Subcutaneous adipose tissue (tissue), 4 donors: ENCODE measurements around the gene MAPK8IP1. TPM values are rescaled to one million over a fixed set of nuclear protein-coding genes. Genes with fewer than 3 reads are reported as not detected.

ENCODE experiments used
- total RNA-seq, 4 donors: library from RNA; depleted of rRNA; stranded (reverse); fragments of >200 nt; gene quantifications; one replicate each; pipeline ENCODE4 v1.1.0, GENCODE V29; 2016
- TF ChIP-seq, protein P1 (sequence below): fragments of 450-650 bp; IDR thresholded peaks from one replicate; pipeline ENCODE4 v1.5.1; 2016; ENCODE audit warnings: low read depth, mild to moderate bottlenecking, control low read depth, antibody characterized with exemption, moderate library complexity

Gene MAPK8IP1
- total RNA-seq, 4 donors from 2014 or later = 1.3 to 4.0 (median 2.3) TPM

DNA sequence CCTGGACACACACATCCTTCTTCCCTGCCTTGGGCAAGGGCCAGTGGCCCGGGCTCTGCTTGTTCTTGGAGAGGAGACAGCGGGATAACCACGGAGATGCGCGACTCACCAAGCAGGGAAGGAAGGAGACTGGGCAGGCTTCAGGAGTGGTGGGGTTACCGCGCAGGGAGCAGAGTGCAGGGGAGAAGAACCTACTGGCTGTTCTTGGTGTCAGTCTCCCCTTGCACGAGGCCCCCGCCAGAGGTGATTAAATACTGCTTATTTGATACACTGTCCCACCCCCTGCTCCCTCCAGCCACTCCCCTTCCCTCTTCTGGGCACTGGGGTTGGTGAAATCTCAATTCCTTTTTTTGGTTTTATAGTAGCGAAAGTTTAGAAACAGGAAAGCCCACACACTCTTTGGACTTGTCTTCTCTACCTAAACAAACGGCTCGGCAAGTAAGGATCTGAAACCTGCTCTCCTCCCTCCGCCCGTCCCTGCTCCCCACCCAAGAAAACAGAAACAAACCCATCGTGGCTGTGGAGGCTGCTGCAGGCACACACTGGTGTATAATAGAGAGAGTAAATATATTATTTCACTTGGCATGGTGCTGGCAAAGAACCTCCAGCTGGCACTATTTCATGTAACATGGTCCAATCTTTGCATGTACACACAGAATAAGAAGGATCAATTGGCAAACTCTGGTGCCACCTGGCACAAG, 47.8 kb downstream of the MAPK8IP1 start:
- TF ChIP-seq, protein P1, sequence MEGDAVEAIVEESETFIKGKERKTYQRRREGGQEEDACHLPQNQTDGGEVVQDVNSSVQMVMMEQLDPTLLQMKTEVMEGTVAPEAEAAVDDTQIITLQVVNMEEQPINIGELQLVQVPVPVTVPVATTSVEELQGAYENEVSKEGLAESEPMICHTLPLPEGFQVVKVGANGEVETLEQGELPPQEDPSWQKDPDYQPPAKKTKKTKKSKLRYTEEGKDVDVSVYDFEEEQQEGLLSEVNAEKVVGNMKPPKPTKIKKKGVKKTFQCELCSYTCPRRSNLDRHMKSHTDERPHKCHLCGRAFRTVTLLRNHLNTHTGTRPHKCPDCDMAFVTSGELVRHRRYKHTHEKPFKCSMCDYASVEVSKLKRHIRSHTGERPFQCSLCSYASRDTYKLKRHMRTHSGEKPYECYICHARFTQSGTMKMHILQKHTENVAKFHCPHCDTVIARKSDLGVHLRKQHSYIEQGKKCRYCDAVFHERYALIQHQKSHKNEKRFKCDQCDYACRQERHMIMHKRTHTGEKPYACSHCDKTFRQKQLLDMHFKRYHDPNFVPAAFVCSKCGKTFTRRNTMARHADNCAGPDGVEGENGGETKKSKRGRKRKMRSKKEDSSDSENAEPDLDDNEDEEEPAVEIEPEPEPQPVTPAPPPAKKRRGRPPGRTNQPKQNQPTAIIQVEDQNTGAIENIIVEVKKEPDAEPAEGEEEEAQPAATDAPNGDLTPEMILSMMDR = no peak

DNA sequence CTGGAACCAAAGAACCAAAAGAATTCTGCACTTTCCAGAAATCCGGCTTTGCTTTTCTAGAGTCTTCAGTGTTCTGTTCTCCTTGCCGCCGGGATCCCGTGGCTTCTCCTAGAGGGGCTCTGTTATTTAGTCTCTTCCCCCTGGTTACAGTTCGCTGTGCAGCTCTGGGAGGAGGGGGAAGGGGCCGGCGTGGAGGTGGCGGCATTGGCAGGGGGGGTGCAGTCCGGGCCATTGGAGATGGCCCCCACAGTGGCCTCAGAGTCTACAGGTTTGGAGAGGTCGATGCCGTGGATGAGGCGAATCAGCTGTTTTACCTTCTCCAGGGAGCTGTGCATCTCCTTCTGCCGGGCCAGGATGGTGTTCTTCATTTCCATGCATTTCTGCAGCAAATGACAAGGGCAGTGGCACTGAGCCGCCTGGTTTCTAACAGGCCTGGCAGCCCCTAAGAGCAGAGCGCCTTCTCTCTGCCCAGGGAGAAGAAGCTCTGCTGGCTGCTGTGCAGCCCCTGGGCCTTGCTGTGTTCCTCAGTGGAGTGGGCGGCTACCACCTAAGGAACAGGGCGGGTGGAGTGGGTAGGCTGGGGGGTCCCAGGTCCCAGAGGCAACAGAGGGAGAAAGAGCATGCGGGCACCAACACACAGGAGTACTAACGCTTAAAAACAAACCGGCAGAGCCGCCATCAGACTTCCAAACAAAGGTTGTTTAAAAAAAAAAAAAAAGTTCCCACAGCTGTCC, 48.6 kb downstream of the MAPK8IP1 start:
- TF ChIP-seq, protein P1 = no peak

DNA sequence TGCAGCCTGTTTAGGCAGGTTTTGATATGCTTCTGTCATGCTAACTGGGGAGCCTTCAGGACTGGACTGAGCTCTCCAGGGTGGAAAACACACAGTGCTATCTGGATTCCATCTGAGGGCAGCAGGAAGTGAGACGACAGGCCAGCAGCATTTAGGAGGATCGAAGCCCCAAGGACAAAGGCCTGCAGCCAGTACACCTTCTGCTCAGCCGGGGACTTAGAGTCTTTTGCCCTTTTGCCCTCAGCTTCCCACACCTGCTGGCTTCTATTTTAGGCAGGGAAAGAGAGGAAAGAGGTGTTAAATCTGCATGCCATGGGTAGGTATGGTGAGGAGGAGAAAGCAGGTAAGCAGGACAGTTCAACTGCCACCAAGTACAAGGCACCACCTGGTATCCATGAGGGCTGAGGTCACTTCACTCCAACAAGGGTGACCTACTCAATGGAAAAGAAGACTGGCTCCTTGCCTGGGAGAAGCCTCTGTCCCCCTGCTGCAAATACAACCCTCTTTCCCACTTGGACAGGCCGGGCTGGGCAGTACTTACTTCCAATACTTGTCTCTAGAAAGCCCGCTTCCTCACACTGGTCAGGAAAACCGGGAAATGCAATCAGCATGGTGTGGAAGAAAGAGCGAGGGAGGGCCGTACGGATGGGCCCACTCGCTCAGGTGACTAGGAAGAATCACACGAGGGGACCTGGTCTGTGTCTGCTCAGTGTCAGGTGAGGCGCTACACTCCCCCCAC, 49.3 kb downstream of the MAPK8IP1 start:
- TF ChIP-seq, protein P1 = no peak

DNA sequence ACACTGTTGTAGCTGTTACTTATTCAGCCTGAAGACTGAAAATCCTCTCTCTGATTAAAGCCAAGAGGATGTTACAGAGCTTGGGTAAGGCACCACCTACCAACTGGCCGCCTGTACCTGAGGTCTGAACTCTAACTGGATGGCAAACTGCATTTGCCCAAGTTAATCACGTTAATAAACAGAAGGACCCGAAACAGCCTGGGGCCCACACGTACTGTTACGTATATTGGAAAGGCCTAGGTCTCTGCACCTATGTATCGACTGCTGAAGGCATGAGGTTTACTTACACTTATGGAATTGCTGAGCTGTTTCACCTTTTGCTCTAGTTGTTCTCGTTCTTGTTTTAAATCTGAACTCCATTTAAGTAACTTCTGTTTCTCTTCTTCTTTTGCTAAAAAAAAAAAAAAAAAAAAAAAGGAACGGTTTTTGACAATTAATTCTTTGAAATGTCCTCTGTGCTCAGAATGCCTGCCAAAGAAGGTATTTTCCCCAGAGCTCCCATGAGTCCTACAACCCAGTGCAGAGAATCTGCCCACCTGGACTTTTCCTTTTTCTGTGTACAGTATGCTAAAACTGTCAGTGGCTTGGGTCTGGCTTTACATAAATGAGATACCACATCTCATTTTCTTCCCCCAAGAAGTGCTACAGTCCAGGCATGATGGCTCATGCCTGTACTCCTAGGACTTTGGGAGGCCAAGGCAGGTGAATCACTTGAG, 50.1 kb downstream of the MAPK8IP1 start:
- TF ChIP-seq, protein P1 = no peak

DNA sequence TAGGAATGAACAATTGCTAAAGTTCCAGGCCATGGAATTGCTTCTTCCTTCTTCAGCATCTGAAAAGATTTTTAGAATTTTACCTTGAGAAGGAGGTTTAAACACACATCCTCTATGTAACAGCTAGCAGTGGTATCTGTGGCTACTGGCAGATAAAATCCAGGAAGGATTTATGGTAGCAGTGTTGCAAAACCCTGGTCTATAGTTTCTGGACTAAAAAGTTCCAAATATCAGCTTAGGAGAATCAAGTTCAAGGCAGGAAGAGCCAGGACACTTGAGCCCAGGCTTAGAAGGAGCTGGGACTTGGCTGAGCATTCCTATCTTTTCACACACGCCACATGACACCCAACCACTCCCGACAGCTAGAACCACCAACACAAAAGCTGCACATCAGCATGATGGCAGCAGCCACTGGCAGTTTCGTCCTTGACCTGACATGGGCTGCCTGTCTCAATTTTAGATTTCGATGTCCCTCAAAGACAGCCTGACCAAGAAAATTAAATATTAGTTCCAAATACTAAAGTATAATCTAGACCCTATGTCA, 51.1 kb downstream of the MAPK8IP1 start:
- TF ChIP-seq, protein P1 = no peak

DNA sequence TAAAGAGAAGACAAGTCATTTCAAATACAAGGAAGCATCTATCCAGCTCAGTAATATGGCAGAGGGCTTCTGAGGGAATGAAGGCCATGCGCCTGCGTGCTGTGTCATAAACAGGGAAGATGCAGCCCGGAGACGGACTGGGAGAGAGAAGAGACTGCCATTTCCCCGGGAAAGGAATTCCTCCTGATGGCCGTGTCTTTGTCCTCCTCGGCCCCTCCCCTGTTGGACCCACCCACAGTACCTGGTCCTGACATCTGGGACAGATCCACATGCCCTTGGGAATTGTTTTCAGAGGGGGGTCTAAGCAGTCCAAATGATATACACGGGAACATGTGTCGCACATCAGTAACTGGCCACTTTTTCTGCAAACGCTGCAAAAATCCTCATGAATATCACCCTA, 52.5 kb downstream of the MAPK8IP1 start:
- TF ChIP-seq, protein P1 = no peak
